ENCODE data around the gene BEST2. TPM values are rescaled to one million over a fixed set of nuclear protein-coding genes. Genes with fewer than 3 reads are reported as not detected.
A peak's percentile ranks its signal among the peaks of the same experiment; 100 is the strongest.

Gene BEST2
- total RNA-seq, 4 donors from 2014 or later, result 0.14 to 0.29 TPM; not detected in 2

GRCh38 chr19:12804051-12804450, 52.5 kb downstream of the BEST2 start:
- intact Hi-C loops (cut with DNase I; ENCODE audit: low total_unique reads), result loop anchor here (5.0 kb wide), 1 partner anchor 37 kb away; no protein-coding TSS in a partner anchor
- peaks cover 0 to 15% of the 10 kb centered on the region in 2 donors for H3K4me1 ChIP-seq
- DNase-seq, result no peak
- no peak for TF ChIP-seq CTCF (IDR thresholded peaks at IDR 0.05)
- TF ChIP-seq POLR2A (IDR thresholded peaks at IDR 0.05), result no peak
- no peaks in the 10 kb centered on the region for H3K27me3 ChIP-seq
- no peak overlapping the region for H3K4me3 ChIP-seq
- no peaks in the 10 kb centered on the region for H3K9me3 ChIP-seq
- H3K27ac ChIP-seq, result no peak overlapping the region
- no peaks in the 10 kb centered on the region for H3K36me3 ChIP-seq

GRCh38 chr19:12806242-12807081, 54.9 kb downstream of the BEST2 start, which contains the start of gene RNASEH2A:
RNASEH2A (plus strand) TSS chr19:12806584; CDS start chr19:12806674, 90 bp downstream.
- peak in 1 of 2 donors; percentile 42 for TF ChIP-seq POLR2A (IDR thresholded peaks at IDR 0.05)
- peak in 1 of 4 experiments; percentile 13 for TF ChIP-seq CTCF (IDR thresholded peaks at IDR 0.05)
- peak within 1 kb of the TSS; percentile 43 to 54 for H3K4me3 ChIP-seq
- no peaks in the 10 kb centered on the region for H3K27me3 ChIP-seq
- peaks cover 0 to 6% of the 10 kb centered on the region in 2 donors for H3K4me1 ChIP-seq
- peak; percentile 85 to 90 for DNase-seq
- intact Hi-C loops (cut with DNase I; ENCODE audit: low total_unique reads), result no loop called here
- H3K27ac ChIP-seq, result peak within 1 kb of the TSS; percentile 57 to 68
- H3K9me3 ChIP-seq, result no peaks in the 10 kb centered on the region
- no peaks in the 10 kb centered on the region for H3K36me3 ChIP-seq

Small RNA genes lying within 50 kb of the gene (microRNA-seq; reads per million reads assigned to microRNA genes)
- gene MIR5684 (ENCODE audit: borderline microRNAs expressed, borderline replicate concordance), result not detected

Small RNA genes lying within 50 kb of the gene (small RNA-seq; reads per million reads assigned to genes)
- gene MIR5684 (not detected), gene SNORD41 (749 reads per million, percentile 97 among the genes with 10 or more reads in this experiment)

Other genes with a start within 250 kb of the BEST2 start
- gene ZNF564, start 200.3 kb upstream of the BEST2 start, total RNA-seq, result 10 to 100 TPM in 3 of 4 donors, under 1 TPM in 1; 0.88 to 28.1 (median 21.9) TPM
- gene ZNF490, start 141.0 kb upstream of the BEST2 start, total RNA-seq, result 10 to 100 TPM in 2 of 4 donors, 1 to 10 TPM in 1, under 1 TPM in 1; 0.59 to 15.4 (median 8.1) TPM
- 10 to 100 TPM; 22.9 to 67.9 (median 37.1) TPM for gene ZNF791, start 140.9 kb upstream of the BEST2 start, total RNA-seq
- 10 to 100 TPM; 15.9 to 54.1 (median 42.8) TPM for gene MAN2B1, start 85.0 kb upstream of the BEST2 start, total RNA-seq
- gene WDR83, start 85.0 kb upstream of the BEST2 start, total RNA-seq, result 10 to 100 TPM in 2 of 4 donors, 1 to 10 TPM in 2; 1.5 to 24.7 (median 8.5) TPM
- gene DHPS, start 69.9 kb upstream of the BEST2 start, total RNA-seq, result 100 to 1,000 TPM in 2 of 4 donors, 10 to 100 TPM in 2; 70.9 to 125 (median 97.1) TPM
- not detected for gene GNG14, start 63.8 kb upstream of the BEST2 start, total RNA-seq
- gene FBXW9, start 55.2 kb upstream of the BEST2 start, total RNA-seq, result 1 to 10 TPM in 2 of 4 donors, not detected in 2; 3.8 to 9.5 TPM
- 10 to 100 TPM; 29.7 to 92.9 (median 71.2) TPM for gene TNPO2, start 27.9 kb upstream of the BEST2 start, total RNA-seq
- 100 to 1,000 TPM in 3 of 4 donors, 10 to 100 TPM in 1; 88.8 to 490 (median 244) TPM for gene TRIR, start 17.1 kb upstream of the BEST2 start, total RNA-seq
- 10 to 100 TPM; 15.4 to 57.4 (median 36.4) TPM for gene GET3, start 14.3 kb upstream of the BEST2 start, total RNA-seq
- 10 to 100 TPM in 2 of 4 donors, 1 to 10 TPM in 1, under 1 TPM in 1; 0.59 to 37.5 (median 14.0) TPM for gene HOOK2, start 23.8 kb downstream of the BEST2 start, total RNA-seq
- 100 to 1,000 TPM in 1 of 4 donors, 10 to 100 TPM in 3; 47.4 to 417 (median 81.5) TPM for gene JUNB, start 39.7 kb downstream of the BEST2 start, total RNA-seq
- 100 to 1,000 TPM; 148 to 178 (median 163) TPM for gene PRDX2, start 50.0 kb downstream of the BEST2 start, total RNA-seq
- gene THSD8, start 50.3 kb downstream of the BEST2 start, total RNA-seq, result 1 to 10 TPM in 1 of 4 donors, not detected in 3; 4.1 TPM
- gene RNASEH2A, start 54.8 kb downstream of the BEST2 start, total RNA-seq, result 10 to 100 TPM in 1 of 4 donors, 1 to 10 TPM in 3; 2.3 to 18.9 (median 3.1) TPM
- gene RTBDN, start 82.8 kb downstream of the BEST2 start, total RNA-seq, result not detected
- gene MAST1, start 86.7 kb downstream of the BEST2 start, total RNA-seq, result 1 to 10 TPM in 1 of 4 donors, not detected in 3; 1.2 TPM
- gene DNASE2, start 129.7 kb downstream of the BEST2 start, total RNA-seq, result 10 to 100 TPM; 19.0 to 65.8 (median 31.0) TPM
- gene KLF1, start 135.4 kb downstream of the BEST2 start, total RNA-seq, result under 1 TPM in 2 of 4 donors, not detected in 2; 0.77 to 0.97 TPM
- gene GCDH, start 139.4 kb downstream of the BEST2 start, total RNA-seq, result 10 to 100 TPM in 3 of 4 donors, 1 to 10 TPM in 1; 6.8 to 47.9 (median 18.2) TPM
- under 1 TPM in 2 of 4 donors, not detected in 2; 0.41 to 0.49 TPM for gene SYCE2, start 167.5 kb downstream of the BEST2 start, total RNA-seq
- gene FARSA, start 181.9 kb downstream of the BEST2 start, total RNA-seq, result 10 to 100 TPM in 2 of 4 donors, 1 to 10 TPM in 2; 4.6 to 47.8 (median 20.5) TPM
- 100 to 1,000 TPM; 166 to 616 (median 392) TPM for gene CALR, start 186.8 kb downstream of the BEST2 start, total RNA-seq
- 100 to 1,000 TPM in 1 of 4 donors, 10 to 100 TPM in 3; 13.3 to 105 (median 64.4) TPM for gene RAD23A, start 194.1 kb downstream of the BEST2 start, total RNA-seq
- gene GADD45GIP1, start 205.4 kb downstream of the BEST2 start, total RNA-seq, result 10 to 100 TPM in 2 of 4 donors, 1 to 10 TPM in 2; 3.3 to 76.8 (median 12.8) TPM
- gene DAND5, start 217.8 kb downstream of the BEST2 start, total RNA-seq, result under 1 TPM in 1 of 4 donors, not detected in 3; 0.14 TPM
- 100 to 1,000 TPM in 2 of 4 donors, 10 to 100 TPM in 2; 27.4 to 381 (median 78.4) TPM for gene NFIX, start 243.7 kb downstream of the BEST2 start, total RNA-seq